ENCODE measurements around the gene KLHL2. TPM values are rescaled to one million over a fixed set of nuclear protein-coding genes. Genes with fewer than 3 reads are reported as not detected.

Gene KLHL2
- total and polyA plus RNA-seq, 2 experiments from 2014 or later: 8.2 to 21.3 TPM

GRCh38 chr4:165343353-165344191 is 136.2 kb downstream of the KLHL2 start:
- H3K4me2 ChIP-seq: no peak overlapping the region
- no peaks in the 10 kb centered on the region for H3K36me3 ChIP-seq (replicated peaks; ENCODE audit: insufficient read depth, low read depth)
- H3K79me2 ChIP-seq: peaks cover 3% of the 10 kb centered on the region
- H4K20me1 ChIP-seq (ENCODE audit: insufficient read depth, poor library complexity, severe bottlenecking): peaks cover 13% of the 10 kb centered on the region
- no peaks in the 10 kb centered on the region for H3K9me2 ChIP-seq (replicated peaks; ENCODE audit: insufficient read depth)
- H2AFZ ChIP-seq: no peak overlapping the region
- H3K9me3 ChIP-seq (ENCODE audit: low read depth): no peaks in the 10 kb centered on the region
- no peaks in the 10 kb centered on the region for H3K27me3 ChIP-seq
- WGBS (ENCODE audit: low lambda C conversion rate, missing lambda C conversion rate): 87% methylated on average over 13 of the region's 13 CpGs
- no peak overlapping the region for H3K4me3 ChIP-seq
- peak; percentile 37 for DNase-seq (ENCODE audit: low spot score)
- H3K27ac ChIP-seq: no peak overlapping the region
- H3K4me1 ChIP-seq (ENCODE audit: insufficient read depth): no peaks in the 10 kb centered on the region
- TF ChIP-seq EZH2 (IDR thresholded peaks at IDR 0.05; ENCODE audit: borderline replicate concordance): no peak
- TF ChIP-seq, protein P1, sequence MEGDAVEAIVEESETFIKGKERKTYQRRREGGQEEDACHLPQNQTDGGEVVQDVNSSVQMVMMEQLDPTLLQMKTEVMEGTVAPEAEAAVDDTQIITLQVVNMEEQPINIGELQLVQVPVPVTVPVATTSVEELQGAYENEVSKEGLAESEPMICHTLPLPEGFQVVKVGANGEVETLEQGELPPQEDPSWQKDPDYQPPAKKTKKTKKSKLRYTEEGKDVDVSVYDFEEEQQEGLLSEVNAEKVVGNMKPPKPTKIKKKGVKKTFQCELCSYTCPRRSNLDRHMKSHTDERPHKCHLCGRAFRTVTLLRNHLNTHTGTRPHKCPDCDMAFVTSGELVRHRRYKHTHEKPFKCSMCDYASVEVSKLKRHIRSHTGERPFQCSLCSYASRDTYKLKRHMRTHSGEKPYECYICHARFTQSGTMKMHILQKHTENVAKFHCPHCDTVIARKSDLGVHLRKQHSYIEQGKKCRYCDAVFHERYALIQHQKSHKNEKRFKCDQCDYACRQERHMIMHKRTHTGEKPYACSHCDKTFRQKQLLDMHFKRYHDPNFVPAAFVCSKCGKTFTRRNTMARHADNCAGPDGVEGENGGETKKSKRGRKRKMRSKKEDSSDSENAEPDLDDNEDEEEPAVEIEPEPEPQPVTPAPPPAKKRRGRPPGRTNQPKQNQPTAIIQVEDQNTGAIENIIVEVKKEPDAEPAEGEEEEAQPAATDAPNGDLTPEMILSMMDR (IDR thresholded peaks at IDR 0.05; ENCODE audit: poor library complexity): peak; percentile 39
- TF ChIP-seq EZH2phosphoT487 (IDR thresholded peaks at IDR 0.05; ENCODE audit: low read depth, severe bottlenecking, unreplicated experiment): no peak

GRCh38 chr4:165345666-165346417 is 138.5 kb downstream of the KLHL2 start:
- no peak for DNase-seq (ENCODE audit: low spot score)
- WGBS (ENCODE audit: low lambda C conversion rate, missing lambda C conversion rate): 79% methylated on average over 10 of the region's 10 CpGs
- no peak for TF ChIP-seq EZH2phosphoT487 (IDR thresholded peaks at IDR 0.05; ENCODE audit: low read depth, severe bottlenecking, unreplicated experiment)
- TF ChIP-seq, protein P1 (IDR thresholded peaks at IDR 0.05; ENCODE audit: poor library complexity): peak; percentile 26
- Histone ChIP-seq H3K4me2 (no peak overlapping the region), H3K27ac (no peak overlapping the region), H3K4me3 (no peak overlapping the region), H3K9me3 (ENCODE audit: low read depth) (no peaks in the 10 kb centered on the region), H3K9me2 (replicated peaks; ENCODE audit: insufficient read depth) (no peaks in the 10 kb centered on the region), H4K20me1 (ENCODE audit: insufficient read depth, poor library complexity, severe bottlenecking) (peaks cover 3% of the 10 kb centered on the region), H3K36me3 (replicated peaks; ENCODE audit: insufficient read depth, low read depth) (no peaks in the 10 kb centered on the region), H2AFZ (no peak overlapping the region), H3K27me3 (no peaks in the 10 kb centered on the region), H3K4me1 (ENCODE audit: insufficient read depth) (no peaks in the 10 kb centered on the region), H3K79me2 (no peaks in the 10 kb centered on the region)

DNA sequence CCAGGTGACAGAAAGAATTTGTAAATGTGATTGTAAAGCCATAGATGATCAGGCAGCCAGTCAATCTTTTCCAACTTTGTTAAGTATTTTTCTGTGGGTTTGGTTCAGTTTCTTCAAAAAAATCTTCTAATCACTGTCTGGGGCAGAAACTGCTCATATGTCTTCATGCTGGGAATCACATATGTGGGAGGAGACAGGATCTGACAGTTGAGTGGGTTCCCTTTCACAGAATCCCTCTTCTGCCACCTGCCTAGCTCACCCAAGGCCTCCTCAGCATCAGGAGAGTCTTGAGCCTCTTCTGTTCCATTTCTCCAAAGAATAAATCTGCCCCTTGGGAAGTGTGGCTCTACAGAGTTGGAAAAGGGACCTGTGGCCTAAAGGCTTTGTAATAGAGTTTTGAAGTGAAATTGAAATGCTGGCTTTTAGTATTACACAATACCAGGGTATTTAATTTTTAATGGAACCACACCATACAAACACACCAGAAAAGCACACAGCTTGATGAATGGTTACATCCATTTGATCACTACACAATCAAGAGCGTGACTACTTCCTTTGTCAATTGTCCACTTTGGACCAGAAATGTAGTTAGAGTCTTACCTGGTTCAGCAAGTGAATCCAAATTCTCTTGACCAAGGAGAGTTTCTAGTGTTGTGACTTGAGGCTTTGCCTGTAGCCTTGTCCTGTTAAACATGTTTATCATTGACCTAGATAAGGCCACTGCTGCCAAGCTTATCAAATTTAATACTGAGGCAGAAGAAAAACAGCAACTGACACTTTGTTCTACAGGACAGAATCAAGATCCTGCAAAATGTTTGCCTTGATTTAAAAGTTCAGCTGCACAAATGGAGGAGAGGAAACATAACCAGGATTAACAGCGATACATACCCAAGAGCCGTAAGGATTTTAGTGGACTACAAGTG is 140.5 kb downstream of the KLHL2 start:
- Histone ChIP-seq H2AFZ (no peak overlapping the region), H3K9me2 (replicated peaks; ENCODE audit: insufficient read depth) (no peaks in the 10 kb centered on the region), H3K9me3 (ENCODE audit: low read depth) (no peaks in the 10 kb centered on the region), H3K4me3 (no peak overlapping the region), H3K27me3 (no peaks in the 10 kb centered on the region), H3K4me2 (no peak overlapping the region), H4K20me1 (ENCODE audit: insufficient read depth, poor library complexity, severe bottlenecking) (no peaks in the 10 kb centered on the region), H3K36me3 (replicated peaks; ENCODE audit: insufficient read depth, low read depth) (no peaks in the 10 kb centered on the region), H3K79me2 (no peaks in the 10 kb centered on the region), H3K4me1 (ENCODE audit: insufficient read depth) (no peaks in the 10 kb centered on the region), H3K27ac (no peak overlapping the region)
- TF ChIP-seq, protein P1 (IDR thresholded peaks at IDR 0.05; ENCODE audit: poor library complexity): no peak
- no peak for TF ChIP-seq EZH2 (IDR thresholded peaks at IDR 0.05; ENCODE audit: borderline replicate concordance)
- TF ChIP-seq EZH2phosphoT487 (IDR thresholded peaks at IDR 0.05; ENCODE audit: low read depth, severe bottlenecking, unreplicated experiment): no peak
- no peak for DNase-seq (ENCODE audit: low spot score)
- WGBS (ENCODE audit: low lambda C conversion rate, missing lambda C conversion rate): 80% methylated on average over 3 of the region's 3 CpGs
